NK-92 (cell line): ENCODE results near the gene DPP9.
A peak's percentile ranks its signal among the peaks of the same experiment; 100 is the strongest.

Experiments
- DNase-seq: peaks from one replicate; lab custom pipeline; 2025; ENCODE audit not compliant: unreplicated experiment; lab: John Stamatoyannopoulos, UW

Gene DPP9

DNA sequence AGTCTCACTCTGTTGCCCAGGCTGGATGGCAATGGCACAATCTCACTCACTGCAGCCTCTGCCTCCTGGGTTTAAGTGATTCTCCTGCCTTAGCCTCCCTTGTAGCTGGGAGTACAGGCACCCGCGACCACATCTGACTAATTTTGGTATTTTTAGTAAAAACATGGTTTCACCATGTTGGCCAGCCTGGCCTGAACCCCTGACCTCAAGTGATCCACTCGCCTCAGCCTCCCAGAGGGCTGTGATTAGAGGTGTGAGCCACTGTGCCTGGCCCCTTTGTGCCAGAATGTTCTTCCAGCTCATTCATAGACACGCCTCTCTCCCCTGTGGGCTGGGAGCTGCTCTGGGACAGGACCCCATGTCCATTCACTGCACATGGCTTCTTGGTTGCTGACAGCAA lies 62.6 kb downstream of the DPP9 start:
- DNase-seq = no peak

DNA sequence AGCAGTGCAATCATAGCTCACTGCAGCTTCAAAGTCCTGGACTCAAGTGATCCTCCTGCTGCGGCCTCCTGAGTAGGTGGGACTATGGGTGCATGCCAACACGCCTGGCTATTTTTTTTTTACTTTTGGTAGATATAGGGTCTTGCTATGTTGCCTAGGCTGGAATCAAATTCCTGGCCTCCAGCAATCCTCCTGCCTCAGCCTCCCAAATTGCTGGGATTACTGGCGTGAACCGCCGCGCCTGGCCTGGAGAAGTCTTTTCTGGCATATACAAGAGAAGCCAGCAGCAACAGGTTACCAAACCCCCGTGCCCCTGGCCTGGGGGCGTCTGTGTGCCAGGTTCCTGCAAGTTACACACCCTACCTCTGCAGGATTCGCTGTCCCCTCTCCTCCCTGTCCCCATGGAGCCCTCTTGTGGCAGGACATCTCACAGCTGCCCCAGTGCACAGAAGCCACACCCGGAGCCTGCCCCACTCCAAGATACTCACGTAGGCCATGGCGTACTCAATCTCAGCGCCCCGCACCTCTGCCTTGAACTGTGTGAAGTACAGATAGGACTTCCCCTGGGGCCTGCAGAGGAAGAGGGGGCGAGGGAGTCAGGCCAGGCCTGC lies 63.4 kb downstream of the DPP9 start:
- DNase-seq = no peak

DNA sequence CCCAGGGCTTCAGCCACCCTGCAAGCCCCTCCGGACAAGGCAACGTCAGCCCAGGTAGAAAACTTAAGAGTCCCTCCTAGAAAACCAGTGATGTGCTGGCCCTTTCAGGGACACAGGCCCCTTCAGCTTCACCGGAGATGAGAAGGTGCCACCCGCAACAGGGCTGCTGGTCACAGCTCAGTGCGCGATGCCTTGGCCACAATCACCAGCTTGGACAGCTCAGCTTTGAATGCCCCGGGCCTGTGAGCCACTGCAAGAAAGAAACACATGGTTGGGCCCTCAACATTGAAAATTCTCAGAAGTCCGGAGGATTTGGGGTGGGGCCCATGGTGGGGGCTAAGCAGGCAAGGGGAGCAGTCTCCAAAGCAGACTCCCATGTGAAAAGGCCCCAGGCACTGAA lies 65.8 kb downstream of the DPP9 start:
- no peak for DNase-seq

- DNase-seq = no peak
These were observed 66.4 kb downstream of the DPP9 start for GRCh38 chr19:4657262-4657661.

DNA sequence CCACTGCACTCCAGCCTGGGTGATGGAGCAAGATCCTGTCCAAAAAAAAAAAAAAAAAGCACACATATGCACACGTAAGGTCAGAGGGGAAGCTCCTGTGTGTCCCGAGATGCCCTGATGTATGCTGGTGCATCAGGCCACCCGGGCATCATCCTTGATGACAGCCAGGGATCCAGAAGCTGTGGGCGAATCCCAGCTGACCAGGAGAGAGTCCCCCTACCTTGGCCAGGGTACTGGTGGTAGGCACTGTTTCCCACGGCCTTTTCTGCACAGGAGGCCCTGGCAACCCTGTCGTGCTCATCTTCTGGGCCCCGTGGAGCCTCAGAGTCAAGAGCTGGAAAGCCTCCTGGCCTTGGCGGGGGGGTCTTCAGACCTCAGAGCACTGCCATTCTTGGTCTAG lies 67.5 kb downstream of the DPP9 start:
- DNase-seq = no peak

GRCh38 chr19:4654437-4655361 lies 68.9 kb downstream of the DPP9 start:
- no peak for DNase-seq

DNA sequence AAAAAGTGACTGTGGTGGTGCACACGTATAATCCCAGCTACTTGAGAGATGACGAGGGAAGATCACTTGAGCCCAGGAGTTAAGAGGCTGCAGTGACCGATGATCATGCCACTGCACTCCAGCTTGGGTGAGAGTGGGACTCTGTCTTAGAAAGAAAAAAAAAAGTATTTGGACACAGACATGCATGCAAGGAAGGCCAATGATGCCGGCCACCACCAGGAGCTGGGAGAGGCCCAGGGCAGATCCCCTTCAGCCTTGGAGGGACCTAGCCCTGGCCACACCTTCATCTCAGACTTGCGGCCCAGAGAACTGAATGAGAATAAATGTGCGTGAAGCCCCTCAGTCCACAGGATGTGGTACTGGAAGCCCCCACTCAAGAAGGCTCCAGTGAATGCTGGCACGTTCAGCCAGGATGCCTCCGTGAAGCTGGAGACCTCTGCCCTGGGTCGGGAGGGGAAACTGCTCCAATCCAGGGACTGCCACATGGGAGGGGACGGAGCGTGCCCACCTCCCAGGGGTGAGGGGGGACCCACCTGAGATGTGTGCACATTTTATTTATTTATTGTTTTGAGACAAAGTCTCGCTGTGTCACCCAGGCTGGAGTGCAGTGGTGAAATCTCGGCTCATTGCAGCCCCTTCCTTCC lies 69.7 kb downstream of the DPP9 start:
- DNase-seq = no peak

GRCh38 chr19:4652075-4652474 lies 71.6 kb downstream of the DPP9 start:
- DNase-seq = no peak

DNA sequence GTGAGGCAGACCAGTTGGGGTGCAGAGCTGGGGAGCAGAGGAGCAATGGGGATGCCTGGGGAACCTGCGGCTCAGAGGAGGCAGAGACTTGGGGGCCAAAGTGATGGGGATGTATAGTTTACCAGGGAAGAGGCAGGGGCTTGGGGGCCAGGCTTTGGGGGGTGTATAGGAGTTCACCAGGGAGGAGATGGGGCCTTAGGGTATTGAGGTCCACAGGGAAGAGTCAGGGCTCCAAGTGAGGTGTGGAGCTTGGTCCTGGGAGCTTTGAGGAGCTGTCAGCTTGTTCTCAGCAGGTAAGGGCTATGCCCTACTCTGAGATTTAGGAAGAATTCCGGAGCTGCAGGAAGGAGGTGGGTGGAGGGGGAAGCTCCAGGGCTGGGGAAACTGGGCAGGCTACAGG lies 73.5 kb downstream of the DPP9 start:
- no peak for DNase-seq

GRCh38 chr19:4649392-4650047 lies 74.1 kb downstream of the DPP9 start:
- DNase-seq = no peak

- DNase-seq = no peak
These were observed 75.7 kb downstream of the DPP9 start for GRCh38 chr19:4647676-4648644.

- DNase-seq = no peak
These were observed 77.9 kb downstream of the DPP9 start for GRCh38 chr19:4645718-4646117.

DNA sequence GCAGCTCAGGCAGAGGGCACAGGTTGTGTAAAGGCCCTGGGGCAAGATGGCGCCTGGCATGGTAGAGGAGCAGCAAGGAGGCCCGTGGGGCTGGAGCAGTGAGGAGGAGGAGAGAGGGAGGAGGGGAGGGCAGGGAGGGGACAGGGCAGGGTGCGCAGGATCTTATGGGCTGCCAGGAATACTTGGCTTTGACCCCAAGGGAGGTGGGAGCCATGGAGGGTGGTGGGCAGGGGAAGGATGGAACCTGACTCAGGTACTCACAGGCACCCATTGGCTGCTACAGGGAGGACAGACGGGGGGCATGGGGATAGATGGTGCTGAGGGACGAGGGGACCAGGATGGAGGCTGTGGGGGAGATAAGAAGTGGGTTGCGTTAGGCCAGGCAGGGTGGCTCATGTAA lies 81.0 kb downstream of the DPP9 start:
- no peak for DNase-seq

DNA sequence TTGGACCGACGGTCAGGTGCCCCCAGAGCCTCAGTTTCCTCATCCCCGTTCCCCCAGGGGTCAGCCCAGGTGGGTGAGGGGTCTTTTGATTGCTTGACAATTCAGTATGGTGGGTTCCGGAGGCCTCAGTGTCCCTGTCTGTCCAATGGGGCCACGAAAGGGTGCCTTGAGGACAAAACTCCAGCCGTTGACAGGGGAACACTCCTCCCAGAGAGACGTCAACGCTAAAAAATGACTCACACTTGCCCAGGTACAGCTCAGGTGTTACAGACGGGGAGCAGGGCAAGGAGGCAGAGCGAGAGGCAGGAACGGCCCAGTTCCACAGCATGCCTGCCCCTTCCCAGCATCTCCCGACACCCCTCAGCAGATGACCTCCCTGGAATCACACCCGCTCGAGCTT lies 82.5 kb downstream of the DPP9 start:
- no peak for DNase-seq

DNA sequence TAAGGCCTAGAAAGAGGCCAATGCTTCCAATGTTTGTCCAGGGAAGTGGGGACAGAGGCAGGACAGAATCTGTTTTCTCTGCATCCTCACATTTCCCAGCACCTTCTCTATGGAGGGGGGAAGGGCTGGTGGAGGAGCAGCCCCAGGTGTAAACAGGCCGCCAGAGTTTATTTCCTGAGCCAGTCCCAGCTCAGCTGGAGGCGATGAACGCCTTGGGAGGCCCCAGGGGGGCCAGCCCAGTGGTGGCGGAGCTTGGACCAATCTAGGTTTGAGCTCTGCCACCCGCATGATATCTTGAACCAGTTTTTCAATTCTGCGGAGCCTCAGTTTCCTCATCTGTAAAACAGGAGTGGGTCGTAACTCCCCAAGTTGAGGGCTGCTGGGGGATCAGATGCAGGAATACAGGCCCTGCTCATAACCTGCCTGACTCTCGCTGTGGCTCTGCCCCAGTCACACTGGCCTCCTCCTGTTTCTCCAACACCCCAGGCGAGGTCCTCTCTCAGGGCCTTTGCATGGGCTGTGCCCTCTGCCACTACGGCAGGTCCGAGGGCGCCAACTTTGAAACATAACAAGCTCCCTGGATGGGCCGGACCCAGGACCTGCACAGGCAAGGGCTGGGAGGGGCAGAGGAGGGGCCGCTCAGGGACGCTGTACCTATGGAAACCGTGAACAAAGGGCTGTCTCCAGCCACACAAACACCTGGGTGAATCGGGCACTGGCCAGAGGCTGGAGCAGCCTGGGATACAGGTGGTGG lies 83.2 kb downstream of the DPP9 start:
- DNase-seq = no peak

DNA sequence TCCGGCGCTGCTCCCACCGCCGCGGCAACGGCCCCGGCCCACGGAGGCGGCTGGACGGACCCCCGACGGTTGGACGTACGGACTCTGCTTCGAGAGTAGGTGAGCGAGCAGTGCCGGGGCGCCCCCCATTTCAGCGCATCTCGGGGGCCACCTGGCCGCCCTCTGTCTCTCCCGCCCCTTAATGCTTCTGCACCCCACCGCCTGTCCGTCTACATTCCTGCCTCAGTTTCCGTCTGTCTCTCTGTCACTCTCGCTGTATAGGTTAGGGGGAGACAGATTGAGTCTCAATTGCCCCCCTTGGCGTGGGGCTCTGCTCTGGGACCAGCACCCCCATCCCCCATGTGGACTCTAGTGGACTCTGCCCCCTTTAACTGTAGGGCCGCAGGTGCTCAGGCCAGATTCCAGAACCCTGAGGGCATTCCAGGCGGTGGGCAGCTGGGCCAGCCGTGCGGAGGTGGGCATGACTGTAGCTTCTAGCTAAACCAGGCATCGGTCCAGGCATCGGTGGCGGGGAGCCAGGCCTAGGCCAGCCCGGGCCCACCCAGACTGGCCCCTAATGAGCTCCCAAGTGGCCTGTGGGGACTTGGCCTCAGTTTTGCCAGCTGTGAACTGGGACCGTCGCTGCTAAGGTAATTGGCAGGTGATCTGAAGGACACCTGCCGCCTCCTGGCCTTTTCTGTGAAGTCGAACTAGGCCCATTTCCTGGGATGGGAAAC lies 84.0 kb downstream of the DPP9 start:
- no peak for DNase-seq

- DNase-seq = peak; percentile 86
These were observed 84.7 kb downstream of the DPP9 start, which contains the start of gene TNFAIP8L1 for GRCh38 chr19:4638828-4639530. Gene TNFAIP8L1, plus strand, starts transcription at chr19:4639516. Its CDS starts 12,354 bp downstream, at chr19:4651870.

DNA sequence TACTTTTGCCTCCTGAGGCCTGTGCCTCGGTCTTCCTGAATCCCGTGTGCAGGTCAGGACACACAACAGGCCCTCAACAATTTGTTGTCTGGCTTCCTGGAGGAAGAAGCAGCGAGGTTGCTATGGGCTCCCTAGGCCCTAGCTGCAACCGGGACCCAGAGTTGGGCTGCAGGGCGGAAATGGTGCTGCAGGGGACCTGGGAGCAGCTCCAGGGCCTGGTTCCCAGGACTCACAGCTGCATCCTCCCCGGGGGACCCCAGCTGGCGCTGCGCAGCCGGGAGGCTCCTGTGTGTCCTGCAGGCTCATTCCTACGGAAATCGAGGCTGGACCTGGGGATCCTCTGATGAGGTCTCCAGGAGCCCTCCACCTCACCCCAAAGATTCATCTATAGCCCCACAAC lies 85.3 kb downstream of the DPP9 start:
- no peak for DNase-seq
